LoVo (cell line): ENCODE measurements around the gene SDK1.

ENCODE experiments used
- DNase-seq: peaks from one replicate; pipeline ENCODE4 v3.0.0-alpha.2; 2016; ENCODE audit warnings: low spot score

SDK1 gene

GRCh38 chr7:4162884-4163564 lies 862.0 kb downstream of the SDK1 start:
- DNase-seq = no peak

- DNase-seq = no peak
Observed at GRCh38 chr7:4163565-4164203, 862.6 kb downstream of the SDK1 start.

- DNase-seq = no peak
Observed at GRCh38 chr7:4164556-4164955, 863.5 kb downstream of the SDK1 start.

GRCh38 chr7:4166340-4166739 lies 865.3 kb downstream of the SDK1 start:
- no peak for DNase-seq

GRCh38 chr7:4166807-4167206 lies 865.8 kb downstream of the SDK1 start:
- no peak for DNase-seq

- DNase-seq = no peak
Observed at GRCh38 chr7:4167385-4167910, 866.4 kb downstream of the SDK1 start.

GRCh38 chr7:4168041-4168440 lies 867.0 kb downstream of the SDK1 start:
- no peak for DNase-seq

GRCh38 chr7:4168541-4168940 lies 867.5 kb downstream of the SDK1 start:
- DNase-seq = no peak

- DNase-seq = peak; percentile 49
Observed at GRCh38 chr7:4169455-4169854, 868.4 kb downstream of the SDK1 start.

GRCh38 chr7:4170997-4171786 lies 870.1 kb downstream of the SDK1 start:
- DNase-seq = no peak

- DNase-seq = no peak
Observed at GRCh38 chr7:4172883-4173282, 871.8 kb downstream of the SDK1 start.

- DNase-seq = no peak
Observed at GRCh38 chr7:4173615-4174014, 872.6 kb downstream of the SDK1 start.

- DNase-seq = no peak
Observed at GRCh38 chr7:4174016-4174415, 873.0 kb downstream of the SDK1 start.

GRCh38 chr7:4174451-4174850 lies 873.4 kb downstream of the SDK1 start:
- DNase-seq = no peak

- no peak for DNase-seq
Observed at GRCh38 chr7:4174884-4175283, 873.8 kb downstream of the SDK1 start.

GRCh38 chr7:4175346-4175973 lies 874.4 kb downstream of the SDK1 start:
- no peak for DNase-seq

GRCh38 chr7:4177001-4177400 lies 875.9 kb downstream of the SDK1 start:
- no peak for DNase-seq

- no peak for DNase-seq
Observed at GRCh38 chr7:4178416-4178815, 877.4 kb downstream of the SDK1 start.

GRCh38 chr7:4178916-4179687 lies 878.0 kb downstream of the SDK1 start:
- no peak for DNase-seq

- DNase-seq = no peak
Observed at GRCh38 chr7:4179688-4180380, 878.8 kb downstream of the SDK1 start.

GRCh38 chr7:4181446-4181845 lies 880.4 kb downstream of the SDK1 start:
- no peak for DNase-seq
